K562 (cell line): ENCODE results near the gene POLR1B. TPM values are rescaled to one million over a fixed set of nuclear protein-coding genes. Genes with fewer than 3 reads are reported as not detected.
A peak's percentile ranks its signal among the peaks of the same experiment; 100 is the strongest.

Source experiments
- CEBPB ChIP-seq: fragments of 450-650 bp; IDR thresholded peaks from 2 replicates; pipeline ENCODE4 v1.6.1; 2016; ENCODE audit warnings: missing genetic modification characterization, missing compliant biosample characterization
- CHD7 ChIP-seq: fragments of 200-600 bp; sonication (generic); IDR thresholded peaks from one replicate; pipeline ENCODE4 v1.6.1; 2012; ENCODE audit warnings: mild to moderate bottlenecking, low read depth, low read length, inconsistent platforms
- MAFG ChIP-seq: fragments of 450-650 bp; conservative IDR thresholded peaks from 2 replicates; pipeline ENCODE4 v1.6.1; 2016; ENCODE audit warnings: missing genetic modification characterization, missing compliant biosample characterization
- MTA1 ChIP-seq: fragments of 450-650 bp; IDR thresholded peaks from 2 replicates; pipeline ENCODE4 v1.6.1; 2017; ENCODE audit warnings: borderline replicate concordance
- NKRF ChIP-seq: fragments of 450-650 bp; IDR thresholded peaks from 2 replicates; pipeline ENCODE4 v1.6.1; 2016; ENCODE audit warnings: borderline replicate concordance
- SRSF3 ChIP-seq: fragments of 200-400 bp; formaldehyde crosslinking; IDR thresholded peaks from 2 replicates; pipeline ENCODE4 v1.6.1; 2016; ENCODE audit warnings: mild to moderate bottlenecking, low read length, moderate library complexity; ENCODE audit not compliant: insufficient read depth
- STAG1 ChIP-seq: sonication (generic); formaldehyde crosslinking; IDR thresholded peaks from 2 replicates; pipeline ENCODE4 v1.5.0; 2020; ENCODE audit warnings: missing genetic modification reagents, borderline replicate concordance
- TFAM ChIP-seq: fragments of 250-450 bp; sonication (Bioruptor Pico); conservative IDR thresholded peaks from 2 replicates; pipeline ENCODE4 v1.5.0; 2021; ENCODE audit warnings: mild to moderate bottlenecking, moderate library complexity
- ZBTB9 ChIP-seq: fragments of 450-650 bp; formaldehyde crosslinking; IDR thresholded peaks from 2 replicates; pipeline ENCODE4 v1.4.0; 2020; ENCODE audit warnings: mild to moderate bottlenecking, moderate library complexity
- ZHX1 ChIP-seq: fragments of 150-350 bp; conservative IDR thresholded peaks from 2 replicates; pipeline ENCODE4 v1.6.1; 2014; ENCODE audit warnings: low read length
- ZNF561 ChIP-seq: fragments of 450-650 bp; formaldehyde crosslinking; conservative IDR thresholded peaks from 2 replicates; pipeline ENCODE4 v1.4.0; 2020; ENCODE audit warnings: mild to moderate bottlenecking, moderate library complexity
- polyA plus RNA-seq, 8 experiments: library from polyadenylated mRNA; depleted of rRNA in 4 of 8; stranded (reverse) in 5 of 8; unstranded in 3 of 8; fragments of >200 nt; fragmentation: Nextera tagmentation in 2 of 8; fragmentation: Illumina TruSeq in 1 of 8; extraction: Ambion mirVana in 2 of 8; extraction: Trizol in 1 of 8; gene quantifications; 2 replicates each; pipeline versions ENCODE4 v1.2.1 to v1.2.3, GENCODE V29; 2011 to 2014; ENCODE audit warnings: inconsistent platforms in 1 of 8, missing spikeins in 1 of 8
- total RNA-seq, 7 experiments: library from RNA; depleted of rRNA in 6 of 7; stranded (reverse); fragments of >200 nt in 6 of 7; fragmentation: Illumina TruSeq in 2 of 7; extraction: Trizol in 2 of 7; gene quantifications; 2 replicates each; pipeline versions ENCODE4 v1.2.1 to v1.2.3, GENCODE V29; 2011 to 2021; ENCODE audit warnings: low replicate concordance in 1 of 7

POLR1B gene
- total and polyA plus RNA-seq, 9 of the 15 experiments (the other 6 are each of a cell fraction or from before 2014, with no cell fraction given): 19.8 to 55.1 (median 40.2) TPM

- TF ChIP-seq ZBTB9 (CRISPR knock-in tag) (no peak), CEBPB (tag) (peak; percentile 58), ZNF561 (no peak), MTA1 (0 out of 2 replicates have a peak, but pooled peaks have one; percentile 43), MAFG (tag) (0 out of 2 replicates have a peak, but pooled peaks have one; percentile 46), SRSF3 (no peak), TFAM (CRISPR knock-in tag) (no peak), ZHX1 (no peak), STAG1 (CRISPR knock-in tag) (no peak), CHD7 (no peak), NKRF (no peak)
Measured at GRCh38 chr2:112622528-112622849, 80.2 kb downstream of the POLR1B start (continued).
